Right ventricle myocardium inferior (tissue), 1 donor: ENCODE measurements around the gene GSK3B. TPM values are rescaled to one million over a fixed set of nuclear protein-coding genes. Genes with fewer than 3 reads are reported as not detected.
A peak's percentile ranks its signal among the peaks of the same experiment; 100 is the strongest.
"Not testable (repeated sequence)": the region's sequence is repeated elsewhere in the genome, so short reads cannot be mapped to it uniquely, and the experiment has no call there.

Experiments
- ATAC-seq: fragments of 200-7000 bp; cut with Tn5 transposase; one replicate; pipeline ENCODE4 v1.9.1; 2020; ENCODE audit warnings: mild to moderate bottlenecking, moderate library complexity
- DNase-seq: peaks from one replicate; pipeline ENCODE4 v3.0.0; 2021; ENCODE audit errors: missing footprints
- intact Hi-C: fragments of 100-400 bp; cut with DNase I; formaldehyde crosslinking; loops from one replicate; pipeline ENCODE4 v1.11.0; 2022
- total RNA-seq: library from RNA; stranded (reverse); fragmentation: NEBNext Ultra II Directional; extraction: Animal tissue kit (Norgen Biotek cat#: 25700); gene quantifications from one replicate; pipeline ENCODE4 v1.2.1, GENCODE V29; 2021
- donor health status: DM: no; HTN: yes; CAD: no; lungs with severe emphysema.

The GSK3B gene
- total RNA-seq, 1 donor from 2014 or later = 40.0 TPM

DNA sequence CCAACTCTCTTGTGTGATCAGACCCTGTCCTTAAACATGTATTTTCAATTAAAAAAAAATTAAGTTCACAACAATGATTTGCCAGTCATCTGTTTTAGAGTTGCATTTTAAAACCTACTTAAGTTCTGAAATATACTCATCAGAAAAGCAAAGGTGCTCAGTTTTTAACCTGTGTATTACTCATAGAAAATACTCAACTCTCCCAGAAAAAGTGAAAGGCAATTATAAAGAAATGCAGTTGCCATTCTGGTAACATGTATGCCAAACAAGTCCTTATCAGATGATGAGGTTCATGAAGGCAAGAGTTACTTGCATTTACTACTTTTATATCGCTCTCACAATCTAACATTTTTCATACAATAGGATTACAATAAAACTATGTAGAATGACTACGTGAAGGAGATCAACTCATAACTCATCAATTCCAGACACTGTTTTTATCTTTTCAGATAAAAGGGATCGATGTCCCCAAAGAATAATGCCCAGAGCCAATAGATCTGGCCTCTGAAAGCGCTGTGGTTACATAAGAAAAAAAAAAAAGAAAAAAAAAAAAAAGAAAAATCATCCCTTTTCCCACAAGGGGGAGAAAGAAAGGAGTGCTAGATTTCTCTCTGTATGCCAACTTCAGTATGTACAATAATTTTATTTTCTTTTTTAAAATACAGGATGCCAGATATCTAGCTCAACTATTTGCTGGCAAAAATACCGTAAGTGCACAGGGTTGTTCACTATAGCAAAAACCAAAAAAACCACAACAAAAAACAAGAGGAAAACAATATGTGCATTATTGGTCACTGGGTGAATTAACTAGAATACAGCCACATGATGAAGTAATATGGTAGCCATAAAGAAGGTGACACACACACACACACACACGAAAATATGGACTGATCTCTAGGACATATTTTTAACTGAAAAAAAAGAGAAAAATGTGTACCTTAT lies 175.0 kb downstream of the GSK3B start:
- intact Hi-C loops = no loop called here
- no peak for DNase-seq
- no peak for ATAC-seq

DNA sequence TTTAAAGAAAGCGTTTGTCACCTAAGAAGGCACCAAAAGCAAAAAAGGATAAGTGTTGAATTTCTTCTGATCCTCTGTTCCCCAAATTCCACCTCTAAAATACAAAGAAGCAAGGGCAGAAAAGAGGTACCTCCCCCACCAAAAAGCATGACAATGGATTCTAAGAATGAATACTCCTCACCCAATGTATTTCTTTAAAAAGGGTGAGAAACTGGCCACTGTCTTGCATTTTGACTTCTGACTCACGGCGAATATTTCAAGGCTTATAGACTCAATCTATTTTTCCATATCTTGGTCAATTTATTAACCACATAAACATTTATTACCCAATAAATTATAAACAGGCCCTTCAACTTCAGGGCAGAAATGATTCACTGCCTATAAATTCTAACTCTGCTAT lies 181.2 kb downstream of the GSK3B start:
- no peak for DNase-seq
- no peak for ATAC-seq
- intact Hi-C loops = no loop called here

DNA sequence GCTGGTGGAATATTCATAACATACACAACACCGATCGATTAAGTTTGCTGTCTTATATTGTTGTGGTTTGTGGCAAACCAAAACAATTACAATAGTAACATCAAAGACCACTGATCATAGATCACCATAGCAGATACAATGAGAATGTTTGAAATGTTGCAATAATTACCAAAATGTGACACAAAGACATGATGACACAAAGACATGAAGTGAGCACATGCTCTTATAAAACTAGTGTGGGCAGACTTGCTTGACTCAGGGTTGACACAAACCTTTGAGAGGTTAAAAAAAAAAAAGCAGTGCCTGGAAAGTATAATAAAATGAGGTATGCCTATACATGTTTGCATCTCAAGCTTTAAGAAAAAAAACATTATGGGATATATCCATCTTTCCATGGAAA lies 182.0 kb downstream of the GSK3B start:
- DNase-seq = no peak
- ATAC-seq = no peak
- intact Hi-C loops = no loop called here

DNA sequence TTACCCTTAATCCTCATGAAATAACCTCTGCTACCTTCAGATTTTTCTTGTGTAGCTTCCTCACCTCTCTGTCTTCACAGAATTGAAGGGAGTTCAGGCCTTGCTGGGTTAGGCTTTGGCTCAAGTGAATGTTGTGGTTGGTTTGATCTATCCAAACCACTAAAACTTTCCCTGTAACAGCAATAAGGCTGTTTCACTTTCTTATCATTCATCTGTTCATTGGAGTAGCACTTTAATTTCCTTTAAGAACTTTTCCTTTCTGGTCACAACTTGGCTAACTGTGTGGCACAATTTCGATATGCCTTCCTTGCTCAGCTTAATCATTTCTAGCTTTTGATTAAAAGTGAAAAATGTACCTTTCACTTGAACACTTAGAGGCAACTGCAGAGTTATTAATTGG lies 182.5 kb downstream of the GSK3B start:
- ATAC-seq (no peak), DNase-seq (no peak)
- intact Hi-C loops = no loop called here

DNA sequence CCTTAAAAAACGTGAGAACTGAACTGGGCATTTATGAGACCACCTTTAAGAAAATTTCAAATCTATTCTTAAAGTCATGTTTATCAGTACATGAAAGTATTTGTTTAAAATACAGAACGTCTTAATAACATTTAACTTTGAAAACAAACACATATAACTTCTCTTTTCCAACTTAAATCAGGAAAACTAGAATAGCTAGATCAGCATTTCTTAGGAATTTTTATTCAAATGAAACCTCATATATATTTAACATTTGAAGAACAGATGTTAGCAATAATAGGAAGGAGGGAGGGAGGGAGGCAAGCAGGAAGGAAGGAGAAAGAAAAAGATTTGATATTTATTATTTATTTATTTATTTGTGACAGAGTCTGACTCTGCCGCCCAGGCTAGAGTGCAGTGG lies 192.2 kb downstream of the GSK3B start:
- ATAC-seq = no peak
- intact Hi-C loops = no loop called here
- no peak for DNase-seq

DNA sequence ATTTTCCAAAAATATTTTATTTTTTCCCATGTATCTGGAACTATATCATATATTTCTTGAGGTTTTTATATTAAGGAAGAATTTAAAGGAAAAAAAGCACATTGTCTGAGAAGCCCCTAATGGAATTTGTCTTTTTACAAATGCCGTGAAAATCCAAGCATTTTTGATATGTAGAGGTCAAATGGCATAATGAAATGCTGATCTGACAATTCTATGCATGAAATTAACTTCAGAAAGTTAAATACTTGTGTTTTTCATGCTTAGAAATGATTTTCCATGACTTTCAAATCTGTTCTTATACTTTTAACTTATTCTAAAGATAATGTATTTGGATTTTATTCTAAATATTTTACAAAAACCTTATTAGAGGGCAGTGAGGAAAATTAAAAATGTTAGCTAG lies 193.1 kb downstream of the GSK3B start:
- ATAC-seq (no peak), DNase-seq (no peak)
- intact Hi-C loops = no loop called here

DNA sequence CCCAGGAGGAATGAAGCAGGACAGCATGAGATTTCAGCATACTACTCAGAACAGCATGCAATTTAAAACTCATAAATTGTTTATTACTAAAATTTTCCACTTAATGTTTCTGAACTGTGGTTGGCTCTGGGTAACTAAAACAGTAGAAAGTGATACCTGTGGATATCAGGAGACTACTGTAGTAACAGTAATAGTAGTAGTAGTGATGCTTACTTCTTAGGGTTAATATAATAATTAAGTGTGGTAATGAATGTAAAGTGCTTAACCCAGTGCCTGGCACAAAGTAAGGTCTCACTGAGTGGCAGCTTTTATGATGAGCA lies 195.1 kb downstream of the GSK3B start:
- ATAC-seq (no peak), DNase-seq (no peak)
- intact Hi-C loops = no loop called here

DNA sequence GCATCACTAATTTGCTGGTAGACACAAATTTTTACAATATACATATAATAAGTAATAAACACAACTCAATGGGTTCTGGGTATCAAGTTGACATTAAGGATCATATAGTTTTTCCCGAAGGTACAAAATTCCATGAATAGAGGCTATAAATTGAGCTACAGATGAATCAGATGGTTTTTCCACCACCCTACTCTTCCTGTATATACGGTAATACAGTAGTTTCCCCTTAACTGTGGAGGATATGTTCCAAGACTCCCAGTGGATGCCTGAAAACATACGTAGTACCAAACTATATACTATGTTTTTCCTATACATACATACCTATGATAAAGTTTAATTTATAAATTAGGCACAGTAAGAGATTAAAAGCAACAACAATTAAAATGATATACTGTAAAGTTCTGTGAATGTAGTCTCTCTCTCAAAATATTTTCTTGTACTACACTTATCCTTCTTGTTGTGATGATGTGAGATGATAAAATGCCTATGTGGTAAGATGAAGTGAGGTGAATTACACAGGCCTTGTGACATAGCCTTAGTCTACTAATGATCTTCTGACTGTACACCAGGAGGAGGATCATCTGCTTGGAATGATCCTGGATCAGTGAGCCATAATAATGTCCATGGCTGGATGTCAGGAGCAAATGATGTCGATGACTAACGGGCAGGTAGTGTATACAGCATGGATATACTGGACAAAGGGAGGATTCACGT lies 195.6 kb downstream of the GSK3B start:
- DNase-seq = no peak
- intact Hi-C loops = no loop called here
- ATAC-seq = no peak

DNA sequence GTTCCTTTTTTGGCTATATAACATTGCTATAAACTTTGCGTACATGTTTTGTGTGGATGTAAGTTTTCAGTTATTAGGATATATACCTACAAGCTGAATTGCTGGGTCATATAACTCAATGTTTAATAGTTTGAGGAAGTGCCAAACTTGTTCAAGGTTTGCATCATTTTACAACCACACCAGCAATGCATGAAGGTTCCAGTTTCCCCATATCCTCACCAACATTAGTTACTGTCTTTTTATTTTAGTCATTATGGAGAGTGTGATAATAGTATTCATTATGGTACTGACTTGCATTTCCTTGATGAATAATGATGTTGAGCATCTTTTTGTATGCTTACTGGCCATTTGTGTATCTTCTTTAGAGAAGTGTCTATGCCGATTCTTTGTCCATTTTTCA lies 200.1 kb downstream of the GSK3B start:
- no peak for ATAC-seq
- no peak for DNase-seq

DNA sequence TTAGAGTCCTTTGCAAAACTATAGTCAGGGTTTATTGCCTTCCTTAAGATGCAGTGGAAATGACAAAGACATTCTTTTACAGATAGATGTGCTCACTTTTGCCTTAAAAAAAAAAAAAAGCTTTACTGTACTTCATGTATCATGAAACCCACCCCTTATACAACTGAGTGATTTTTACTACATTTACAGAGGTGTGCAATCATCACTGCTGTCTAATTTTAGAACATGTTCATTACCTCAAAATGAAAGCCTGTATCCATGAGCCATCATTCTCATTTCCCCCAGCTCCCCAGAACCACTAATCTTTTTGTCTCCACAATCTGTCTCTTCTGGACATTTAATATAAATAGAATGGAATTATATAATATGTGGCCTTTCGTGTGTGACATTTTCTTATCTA lies 200.5 kb downstream of the GSK3B start:
- intact Hi-C loops = loop anchor here (2.0 to 5.0 kb wide), 4 partner anchors 201 to 524 kb away; partner anchors contain the start of gene GSK3B
- DNase-seq = no peak
- no peak for ATAC-seq

More for the DNA sequence above, 200.1 kb downstream of the GSK3B start:
- intact Hi-C loops = loop anchor here (5.0 kb wide), 2 partner anchors 253 to 523 kb away; no protein-coding TSS in a partner anchor

DNA sequence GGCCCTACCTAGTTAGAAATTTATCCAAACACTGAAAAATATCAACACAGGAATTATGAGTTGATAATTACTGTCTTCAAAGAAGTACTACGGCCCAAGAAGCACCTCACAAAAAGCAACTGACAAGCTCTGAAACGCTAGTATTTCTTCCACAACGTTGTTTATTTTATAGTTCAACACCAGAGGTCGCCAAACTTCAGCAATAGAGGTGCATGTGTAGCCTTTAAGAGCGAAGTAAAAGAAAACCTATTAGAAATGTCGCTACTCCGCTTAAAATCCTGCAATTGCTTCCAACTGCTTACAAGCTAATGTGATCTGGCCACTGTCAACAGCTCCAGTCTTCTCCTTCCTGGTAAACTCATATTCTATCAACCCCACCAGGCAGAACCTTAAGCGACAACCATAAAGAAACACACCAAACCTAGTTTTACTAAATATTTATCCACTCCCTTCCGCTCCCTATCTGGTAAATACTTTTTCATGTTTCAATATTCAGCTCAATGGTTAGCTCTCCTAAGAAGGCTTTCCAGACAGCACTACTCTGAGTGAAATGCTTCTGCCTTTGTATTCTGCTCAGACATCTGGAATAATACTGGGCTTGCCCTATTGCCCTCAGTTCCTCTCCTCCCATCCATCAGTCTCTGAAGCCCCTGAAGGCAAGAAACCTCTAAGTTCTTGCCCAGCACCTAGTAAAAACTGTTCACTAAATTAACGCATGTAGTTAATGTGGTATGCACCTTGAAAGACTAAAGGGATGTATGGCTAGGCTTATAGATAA lies 202.1 kb downstream of the GSK3B start:
- no peak for DNase-seq
- intact Hi-C loops = loop anchor here (2.0 to 5.0 kb wide), 4 partner anchors 203 to 525 kb away; partner anchors contain the start of gene GSK3B
- peak; percentile 85 for ATAC-seq

DNA sequence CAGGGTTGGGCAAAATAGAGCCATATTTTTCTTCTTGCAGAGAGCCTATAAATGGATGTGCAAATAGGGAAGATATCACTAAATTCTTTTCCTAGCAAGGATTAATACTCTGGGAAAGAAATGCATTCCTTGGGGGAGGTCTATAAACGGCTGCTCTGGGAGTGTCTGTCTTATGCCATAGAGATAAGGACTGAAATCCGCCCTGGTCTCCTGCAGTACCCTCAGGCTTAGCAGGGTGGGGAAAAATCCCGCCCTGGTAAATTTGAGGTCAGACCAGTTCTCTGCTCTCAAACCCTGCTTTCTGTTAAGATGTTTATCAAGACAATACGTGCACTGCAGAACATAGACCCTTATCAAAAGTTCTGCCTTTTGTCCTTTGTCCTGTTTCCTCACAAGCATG lies 205.6 kb downstream of the GSK3B start:
- intact Hi-C loops, DNase-seq, ATAC-seq: not testable (repeated sequence)

DNA sequence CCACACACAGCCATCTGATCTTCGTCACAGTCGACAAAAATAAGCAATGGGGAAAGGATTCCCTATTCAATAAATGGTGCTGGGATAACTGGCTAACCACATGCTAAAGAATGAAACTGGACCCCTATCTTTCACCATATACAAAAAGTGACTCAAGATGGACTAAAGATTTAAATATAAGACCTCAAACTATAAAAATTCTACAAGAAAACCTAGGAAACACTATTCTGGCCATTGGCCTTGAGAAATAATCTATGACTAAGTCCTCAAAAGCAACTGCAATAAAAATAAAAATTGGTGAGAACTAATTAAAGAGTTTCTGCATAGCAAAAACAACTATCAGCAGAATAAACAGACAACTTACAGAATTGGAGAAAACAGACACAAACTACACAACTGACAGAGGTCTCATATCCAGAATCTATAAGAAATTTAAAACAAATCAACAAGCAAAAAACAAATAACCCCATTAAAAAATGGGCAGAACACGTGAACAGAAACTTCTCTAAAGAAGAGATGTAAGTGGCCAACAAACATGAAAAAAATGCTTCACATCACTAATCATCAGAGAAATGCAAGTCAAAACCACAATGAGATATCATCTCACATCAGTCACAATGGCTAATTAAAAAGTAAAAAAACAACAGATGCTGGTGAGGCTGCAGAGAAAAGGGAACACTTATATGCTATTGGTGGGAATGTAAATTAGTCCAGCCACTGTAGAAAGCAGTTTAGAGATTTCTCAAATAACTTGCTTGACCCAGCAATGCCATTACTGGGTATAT lies 208.3 kb downstream of the GSK3B start:
- DNase-seq = no peak
- no peak for ATAC-seq
- intact Hi-C loops = no loop called here

DNA sequence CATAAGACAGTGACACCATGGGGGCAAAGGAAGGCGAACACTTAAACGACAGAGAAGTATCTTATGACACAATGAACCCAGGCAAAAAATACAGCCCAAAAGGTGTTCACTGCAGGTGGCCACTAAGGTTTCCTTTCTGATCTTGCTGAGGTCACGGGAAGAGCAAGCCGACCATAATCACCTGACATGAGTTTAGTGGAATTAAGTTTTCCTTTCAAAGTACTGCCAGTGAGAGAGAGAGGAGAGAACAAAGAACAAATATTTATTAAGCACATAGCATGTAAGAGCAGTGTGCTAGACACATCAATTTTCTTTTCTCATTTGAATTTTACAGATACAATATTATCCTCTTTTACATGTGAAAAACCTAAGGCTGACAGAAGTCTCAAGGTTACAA lies 210.1 kb downstream of the GSK3B start:
- DNase-seq (no peak), ATAC-seq (no peak)
- intact Hi-C loops = no loop called here

DNA sequence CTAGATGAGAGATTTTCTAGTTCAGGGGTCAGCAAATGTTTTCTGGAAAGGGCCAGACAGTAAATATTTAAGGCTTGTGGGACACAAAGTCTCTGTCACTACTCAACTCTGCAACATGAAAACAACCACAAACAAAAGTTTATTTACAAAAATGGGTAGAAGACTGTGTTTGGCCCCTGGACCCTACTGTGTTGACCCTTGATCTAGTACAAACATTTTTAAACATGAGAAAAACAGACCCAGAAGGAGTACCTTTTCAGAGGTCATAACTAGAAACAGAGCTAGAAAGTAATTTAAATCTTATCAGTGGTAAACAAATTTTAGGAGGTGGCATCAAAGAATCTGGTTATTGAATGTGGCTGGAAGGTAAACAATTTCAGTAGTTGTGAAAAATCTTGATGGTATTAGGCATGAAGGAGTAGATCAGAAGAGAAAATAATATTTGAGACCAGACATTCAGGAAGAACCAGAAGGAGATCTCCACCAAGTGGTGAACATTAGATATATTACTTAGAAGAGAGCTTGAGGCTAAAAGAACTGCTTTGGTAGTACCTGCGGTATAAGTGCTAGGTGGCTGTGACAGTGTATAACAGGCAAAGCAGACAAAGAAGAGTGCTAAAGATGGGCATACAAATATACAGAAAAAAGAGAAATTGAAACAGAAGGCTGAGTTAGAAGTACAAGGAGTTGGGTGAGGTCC lies 210.6 kb downstream of the GSK3B start:
- intact Hi-C loops = no loop called here
- DNase-seq (no peak), ATAC-seq (no peak)

DNA sequence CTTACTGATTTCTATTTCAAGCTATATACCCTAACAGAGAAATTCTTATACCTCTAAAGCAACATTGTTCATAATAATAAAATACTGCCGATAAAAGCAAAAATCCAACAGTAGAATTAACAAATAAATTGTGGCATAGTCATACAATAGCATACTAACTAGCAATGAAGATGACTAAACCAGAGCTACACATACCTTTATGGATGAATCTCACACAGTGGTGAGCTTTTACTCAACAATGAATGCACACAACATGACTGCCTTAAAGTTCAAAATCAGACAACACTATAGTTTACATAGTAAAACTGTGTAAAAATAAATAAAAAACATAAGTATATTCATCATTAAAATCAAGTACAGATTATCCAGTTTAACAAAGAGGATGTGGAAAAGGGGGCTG lies 213.3 kb downstream of the GSK3B start:
- intact Hi-C loops = no loop called here
- DNase-seq = no peak
- no peak for ATAC-seq

DNA sequence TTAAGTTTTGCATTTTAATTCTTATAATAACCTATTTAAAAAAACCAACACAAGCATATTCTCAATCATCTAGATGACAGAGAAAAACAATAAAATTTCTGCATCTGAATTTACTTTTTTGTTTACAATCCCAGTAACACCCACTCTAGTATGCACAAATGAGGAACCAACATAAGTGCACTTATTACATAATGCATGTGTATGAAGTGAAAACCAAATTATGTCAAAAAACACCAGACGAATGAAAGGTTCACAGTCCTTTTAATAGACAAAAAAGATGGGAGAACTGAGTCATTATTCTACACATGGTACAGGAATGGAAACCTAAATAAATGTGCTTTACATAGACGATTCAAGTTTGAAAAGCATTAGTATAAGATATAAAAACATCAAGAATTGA lies 220.6 kb downstream of the GSK3B start:
- DNase-seq = no peak
- intact Hi-C loops = no loop called here
- no peak for ATAC-seq

DNA sequence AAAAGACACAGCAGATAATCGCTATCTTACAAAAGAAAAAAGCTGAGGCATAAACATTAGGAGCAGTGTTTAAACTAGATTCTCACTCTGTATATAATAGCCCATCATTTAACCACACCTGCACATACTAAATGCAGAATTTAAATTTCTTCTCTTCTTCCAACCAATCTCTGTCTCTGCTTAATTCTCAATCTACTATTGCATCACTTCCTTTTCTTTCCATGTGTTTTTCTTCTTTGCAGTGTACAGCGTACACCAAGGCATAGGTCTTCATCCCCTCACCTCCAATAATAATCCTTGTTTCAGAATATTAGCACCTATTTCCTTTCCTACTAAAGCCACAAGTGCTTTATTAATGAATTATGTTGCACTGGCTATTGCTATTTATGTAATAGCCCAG lies 221.5 kb downstream of the GSK3B start:
- no peak for ATAC-seq
- intact Hi-C loops = no loop called here
- no peak for DNase-seq
